ENCODE results near the gene FTSJ3. TPM values are rescaled to one million over a fixed set of nuclear protein-coding genes. Genes with fewer than 3 reads are reported as not detected.

FTSJ3 gene
- total RNA-seq, 1 donor from 2014 or later = 50.2 TPM

GRCh38 chr17:63822537-63822936 is 4.9 kb downstream of the FTSJ3 start:
- TF ChIP-seq EZH2 (IDR thresholded peaks at IDR 0.05; ENCODE audit: insufficient read depth, low read length) = no peak
- no peak for TF ChIP-seq CTCF (IDR thresholded peaks at IDR 0.05; ENCODE audit: insufficient read depth, low read depth, low read length)
- H3K36me3 ChIP-seq (ENCODE audit: insufficient read depth, low read length) = peaks cover 69% of the 10 kb centered on the region
- FAIRE-seq = no peak
- Mint-ChIP-seq H3K36me3 (ENCODE audit: low read depth, unreplicated experiment) (peaks cover 46% of the 10 kb centered on the region), H3K4me3 (ENCODE audit: unreplicated experiment) (no peak overlapping the region), H3K27me3 (ENCODE audit: low read depth, unreplicated experiment) (no peaks in the 10 kb centered on the region), H3K4me1 (ENCODE audit: low read depth, unreplicated experiment) (peaks cover 16% of the 10 kb centered on the region), H3K27ac (ENCODE audit: unreplicated experiment) (no peak overlapping the region), H3K9me3 (ENCODE audit: unreplicated experiment) (no peaks in the 10 kb centered on the region)
- H3K9me3 ChIP-seq (ENCODE audit: insufficient read depth, low read depth, low read length) = no peaks in the 10 kb centered on the region
- H3K9ac ChIP-seq (ENCODE audit: low read length) = no peak overlapping the region
- no peak overlapping the region for H3K27ac ChIP-seq (ENCODE audit: low read depth, low read length)
- no peak overlapping the region for H3K4me2 ChIP-seq (ENCODE audit: low read length)
- no peak for DNase-seq (ENCODE audit: low read depth)
- no peaks in the 10 kb centered on the region for H3K27me3 ChIP-seq (ENCODE audit: insufficient read depth, low read length)
- H3K4me3 ChIP-seq (ENCODE audit: insufficient read depth, low read depth, low read length) = no peak overlapping the region
- H4K20me1 ChIP-seq (ENCODE audit: insufficient read depth, low read length) = peaks cover 57% of the 10 kb centered on the region
- H3K79me2 ChIP-seq (ENCODE audit: insufficient read depth, low read length) = peaks cover 73% of the 10 kb centered on the region
- H3K4me1 ChIP-seq (ENCODE audit: insufficient read depth, low read length) = peaks cover 7% of the 10 kb centered on the region
- no peak overlapping the region for H2AFZ ChIP-seq (ENCODE audit: low read depth, low read length)

- Mint-ChIP-seq H3K27ac (ENCODE audit: unreplicated experiment) (peak overlapping the region; percentile 70), H3K36me3 (ENCODE audit: low read depth, unreplicated experiment) (peaks cover 46% of the 10 kb centered on the region), H3K4me3 (ENCODE audit: unreplicated experiment) (no peak overlapping the region), H3K9me3 (ENCODE audit: unreplicated experiment) (no peaks in the 10 kb centered on the region), H3K27me3 (ENCODE audit: low read depth, unreplicated experiment) (no peaks in the 10 kb centered on the region), H3K4me1 (ENCODE audit: low read depth, unreplicated experiment) (peaks cover 16% of the 10 kb centered on the region)
- no peak overlapping the region for H3K4me3 ChIP-seq (ENCODE audit: insufficient read depth, low read depth, low read length)
- peaks cover 76% of the 10 kb centered on the region for H3K79me2 ChIP-seq (ENCODE audit: insufficient read depth, low read length)
- H4K20me1 ChIP-seq (ENCODE audit: insufficient read depth, low read length) = peaks cover 64% of the 10 kb centered on the region
- no peak for DNase-seq (ENCODE audit: low read depth)
- no peak overlapping the region for H3K4me2 ChIP-seq (ENCODE audit: low read length)
- TF ChIP-seq EZH2 (IDR thresholded peaks at IDR 0.05; ENCODE audit: insufficient read depth, low read length) = no peak
- TF ChIP-seq CTCF (IDR thresholded peaks at IDR 0.05; ENCODE audit: insufficient read depth, low read depth, low read length) = no peak
- no peak for FAIRE-seq
- no peak overlapping the region for H3K27ac ChIP-seq (ENCODE audit: low read depth, low read length)
- H3K27me3 ChIP-seq (ENCODE audit: insufficient read depth, low read length) = no peaks in the 10 kb centered on the region
- H3K9ac ChIP-seq (ENCODE audit: low read length) = no peak overlapping the region
- peaks cover 76% of the 10 kb centered on the region for H3K36me3 ChIP-seq (ENCODE audit: insufficient read depth, low read length)
- peaks cover 7% of the 10 kb centered on the region for H3K4me1 ChIP-seq (ENCODE audit: insufficient read depth, low read length)
- H3K9me3 ChIP-seq (ENCODE audit: insufficient read depth, low read depth, low read length) = no peaks in the 10 kb centered on the region
- H2AFZ ChIP-seq (ENCODE audit: low read depth, low read length) = no peak overlapping the region
Measured at GRCh38 chr17:63821804-63822203, 5.7 kb downstream of the FTSJ3 start.

- H3K36me3 ChIP-seq (ENCODE audit: insufficient read depth, low read length) = peaks cover 84% of the 10 kb centered on the region
- H4K20me1 ChIP-seq (ENCODE audit: insufficient read depth, low read length) = peaks cover 65% of the 10 kb centered on the region
- TF ChIP-seq CTCF (IDR thresholded peaks at IDR 0.05; ENCODE audit: insufficient read depth, low read depth, low read length) (no peak), EZH2 (IDR thresholded peaks at IDR 0.05; ENCODE audit: insufficient read depth, low read length) (no peak)
- H3K4me1 ChIP-seq (ENCODE audit: insufficient read depth, low read length) = peaks cover 5% of the 10 kb centered on the region
- H3K27me3 ChIP-seq (ENCODE audit: insufficient read depth, low read length) = no peaks in the 10 kb centered on the region
- Mint-ChIP-seq H3K27me3 (ENCODE audit: low read depth, unreplicated experiment) (no peaks in the 10 kb centered on the region), H3K36me3 (ENCODE audit: low read depth, unreplicated experiment) (peaks cover 49% of the 10 kb centered on the region), H3K4me3 (ENCODE audit: unreplicated experiment) (no peak overlapping the region), H3K4me1 (ENCODE audit: low read depth, unreplicated experiment) (peaks cover 15% of the 10 kb centered on the region), H3K27ac (ENCODE audit: unreplicated experiment) (peak overlapping the region; percentile 15), H3K9me3 (ENCODE audit: unreplicated experiment) (no peaks in the 10 kb centered on the region)
- no peak overlapping the region for H3K4me2 ChIP-seq (ENCODE audit: low read length)
- peaks cover 69% of the 10 kb centered on the region for H3K79me2 ChIP-seq (ENCODE audit: insufficient read depth, low read length)
- DNase-seq (ENCODE audit: low read depth) (no peak), FAIRE-seq (no peak)
- H3K9me3 ChIP-seq (ENCODE audit: insufficient read depth, low read depth, low read length) = no peaks in the 10 kb centered on the region
- H3K9ac ChIP-seq (ENCODE audit: low read length) = no peak overlapping the region
- no peak overlapping the region for H3K4me3 ChIP-seq (ENCODE audit: insufficient read depth, low read depth, low read length)
- no peak overlapping the region for H3K27ac ChIP-seq (ENCODE audit: low read depth, low read length)
- H2AFZ ChIP-seq (ENCODE audit: low read depth, low read length) = no peak overlapping the region
Measured at GRCh38 chr17:63820963-63821561, 6.4 kb downstream of the FTSJ3 start.

All from astrocyte (in vitro differentiated cells and primary cell).